HG02970 (cell line): ENCODE results near the gene DGKZ.

Source experiments
- ATAC-seq: cut with Tn5 transposase; IDR thresholded peaks from one replicate; pipeline ENCODE4 v1.9.1; 2021; ENCODE audit warnings: mild to moderate bottlenecking, moderate library complexity, moderate number of reproducible peaks; ENCODE audit not compliant: unreplicated experiment, low FRiP score

The DGKZ gene

DNA sequence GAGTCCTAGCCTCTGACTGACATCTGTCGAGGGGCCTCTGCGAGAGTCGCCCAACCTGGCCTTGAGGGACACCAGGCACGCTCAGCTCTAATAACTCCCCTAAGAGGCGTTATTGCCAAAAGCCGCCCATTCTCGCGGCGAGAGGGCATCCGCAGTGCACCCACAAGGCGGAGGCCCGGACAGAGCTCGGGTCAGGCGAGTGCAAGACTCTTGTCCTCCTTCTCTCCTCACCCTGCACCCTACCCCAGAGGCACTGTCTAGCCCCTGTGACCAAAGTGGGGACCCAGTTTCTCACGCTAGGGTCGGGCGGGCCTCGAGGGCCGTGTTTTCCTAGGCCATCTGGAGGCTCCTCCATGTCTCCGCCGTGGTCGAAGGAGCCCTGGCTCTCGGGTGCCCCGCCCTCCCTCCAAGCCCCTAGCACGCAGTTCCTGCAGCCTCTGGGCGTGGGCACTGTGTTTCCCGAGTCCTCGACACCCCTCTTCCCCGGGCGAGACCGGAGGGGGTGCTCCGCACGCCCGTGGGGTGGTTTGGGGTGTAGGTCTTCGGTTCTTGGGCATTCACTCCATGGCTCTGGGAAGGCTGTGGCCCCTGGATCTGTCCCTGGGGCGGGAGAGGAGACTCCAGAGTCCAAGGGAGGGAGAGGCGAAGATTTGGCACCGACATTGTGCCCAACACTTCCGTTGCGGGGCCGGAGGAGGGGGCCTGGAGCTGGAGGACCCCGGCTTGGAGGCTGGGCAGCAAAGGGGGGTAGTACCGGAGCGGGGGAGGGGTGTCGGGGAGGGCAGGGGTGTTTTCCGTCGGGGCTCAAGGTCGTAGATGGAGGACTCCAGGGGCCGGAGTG is 43.3 kb downstream of the DGKZ start:
- ATAC-seq: no peak

- ATAC-seq: no peak
Measured at GRCh38 chr11:46391186-46391577, 43.9 kb downstream of the DGKZ start.

GRCh38 chr11:46391578-46392420 is 44.5 kb downstream of the DGKZ start, which contains the start of gene CHRM4:
Gene CHRM4 (minus strand): TSS chr11:46391776. CDS start chr11:46386557, 5,219 bp downstream.
- no peak for ATAC-seq

DNA sequence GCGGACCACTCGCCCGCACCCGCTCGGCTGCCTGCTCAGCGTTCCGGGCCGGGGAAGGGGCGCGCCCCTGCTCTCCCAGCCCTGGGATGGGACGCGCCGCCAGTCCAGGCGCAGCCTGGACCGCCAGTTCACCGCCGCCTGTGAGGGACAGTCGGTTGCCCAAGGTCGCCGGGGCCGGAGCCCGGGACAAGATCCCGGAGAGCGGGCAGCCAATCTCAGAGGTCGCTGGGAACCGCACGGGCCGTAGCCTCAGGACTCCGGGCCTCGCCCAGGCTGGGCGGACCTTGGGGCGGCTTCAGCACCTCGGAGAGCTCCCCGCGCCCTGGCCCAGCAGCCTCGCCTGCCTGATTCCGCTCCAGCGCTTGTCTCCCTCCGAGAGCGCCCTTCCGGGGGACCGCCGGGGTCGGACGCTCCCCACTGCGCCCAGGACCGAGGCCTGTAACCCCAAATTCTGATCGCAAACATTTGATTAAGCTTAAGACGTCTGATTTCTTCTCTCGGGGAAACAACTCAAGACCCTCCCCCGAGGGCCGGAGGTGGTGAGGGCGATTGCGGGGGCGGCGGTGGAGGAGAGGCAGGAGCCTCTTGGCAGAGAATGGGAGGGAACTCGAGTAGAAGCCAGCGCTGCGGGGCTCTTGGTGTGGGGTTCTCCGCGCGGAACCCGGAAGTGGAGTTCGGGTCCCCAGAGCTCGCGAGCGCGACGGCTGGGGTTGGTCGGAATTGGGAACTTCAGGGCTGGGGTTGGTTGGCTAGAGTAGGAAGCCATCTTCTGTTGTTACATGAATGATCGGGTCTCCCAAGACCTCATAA is 45.4 kb downstream of the DGKZ start:
- ATAC-seq: no peak

DNA sequence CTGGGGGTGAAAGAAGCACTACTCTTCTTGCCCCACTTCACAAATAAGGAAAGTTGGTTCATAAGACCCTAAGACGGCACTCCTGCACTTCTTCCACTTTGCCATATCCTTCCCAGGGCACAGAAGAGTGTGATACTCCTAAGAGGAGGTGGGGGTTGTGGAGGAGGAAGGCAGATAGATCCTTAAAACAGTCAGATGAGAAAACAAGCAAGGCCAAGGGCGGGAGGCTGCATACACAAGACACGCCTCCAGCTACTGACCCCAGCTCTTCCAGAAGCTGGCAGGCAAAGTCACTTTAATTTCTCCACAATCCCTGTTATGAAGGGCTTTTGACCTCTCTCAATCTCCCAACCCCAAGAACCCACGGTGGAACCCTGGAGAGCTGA is 46.0 kb downstream of the DGKZ start:
- ATAC-seq: no peak

DNA sequence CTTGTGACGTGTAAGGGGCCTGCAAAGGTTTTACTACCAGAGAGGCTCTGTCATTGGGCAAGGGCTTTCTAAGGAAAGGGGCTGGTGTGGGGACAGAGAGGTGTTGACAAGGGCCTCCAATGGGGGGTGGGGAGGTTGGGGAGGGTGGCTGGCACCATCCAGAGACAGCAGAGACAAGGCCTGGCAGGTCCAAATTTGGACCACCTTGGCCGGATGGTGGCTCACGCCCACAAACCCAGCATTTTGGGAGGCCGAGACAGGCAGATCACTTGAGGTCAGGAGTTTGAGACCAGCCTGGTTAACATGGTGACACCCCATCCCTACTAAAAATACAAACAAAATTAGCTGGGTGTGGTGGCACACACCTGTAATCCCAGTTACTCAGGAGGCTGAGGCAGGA is 46.5 kb downstream of the DGKZ start:
- no peak for ATAC-seq

- no peak for ATAC-seq
Measured at GRCh38 chr11:46397526-46397925, 50.3 kb downstream of the DGKZ start.

- ATAC-seq: no peak
Measured at GRCh38 chr11:46402957-46403902, 56.0 kb downstream of the DGKZ start.

DNA sequence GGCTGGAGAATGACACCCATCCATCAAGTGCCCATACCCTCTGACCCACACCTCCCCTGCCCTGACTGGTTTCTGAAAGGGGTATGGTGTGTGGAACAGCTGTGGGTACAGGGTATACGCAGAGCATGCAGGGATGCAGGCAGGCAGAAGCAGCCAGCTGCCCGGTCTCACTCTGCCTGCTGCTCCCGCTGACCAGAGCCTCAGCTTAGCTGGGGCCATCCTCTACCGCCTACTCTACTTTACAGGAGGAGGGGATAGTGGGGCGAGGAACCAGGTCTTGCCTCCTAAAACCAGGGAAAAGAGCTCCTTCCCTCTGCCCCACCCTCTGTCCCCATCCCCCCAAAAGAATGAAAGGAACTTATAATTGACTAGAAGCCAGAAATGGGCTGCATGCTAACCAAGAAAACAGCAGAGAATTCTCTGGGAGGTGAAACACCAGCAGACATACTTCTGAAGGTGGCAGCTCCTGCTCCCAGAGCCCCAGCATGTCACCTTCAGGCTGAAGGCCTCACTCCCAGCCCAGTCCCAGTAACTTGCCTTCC is 57.3 kb downstream of the DGKZ start:
- no peak for ATAC-seq

DNA sequence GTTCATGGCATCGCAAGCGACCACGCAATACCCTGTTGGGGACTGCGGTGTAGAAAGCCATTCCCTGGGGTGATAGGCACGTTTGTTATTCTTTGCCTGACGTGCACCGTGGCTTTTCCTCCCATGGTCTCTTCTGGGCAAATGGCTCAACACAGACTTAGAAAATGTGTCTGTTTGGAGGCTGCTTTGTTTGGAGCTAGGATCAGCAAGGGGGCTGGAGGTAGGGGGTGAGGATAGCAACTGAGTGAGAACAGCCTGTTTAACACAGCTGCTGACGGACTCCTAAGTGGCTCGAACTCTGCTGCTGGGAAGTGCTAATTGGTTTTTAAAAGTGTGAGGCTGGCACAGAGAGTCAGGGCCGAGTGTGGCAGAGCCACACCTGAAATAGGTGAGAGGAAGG is 60.4 kb downstream of the DGKZ start:
- ATAC-seq: no peak

DNA sequence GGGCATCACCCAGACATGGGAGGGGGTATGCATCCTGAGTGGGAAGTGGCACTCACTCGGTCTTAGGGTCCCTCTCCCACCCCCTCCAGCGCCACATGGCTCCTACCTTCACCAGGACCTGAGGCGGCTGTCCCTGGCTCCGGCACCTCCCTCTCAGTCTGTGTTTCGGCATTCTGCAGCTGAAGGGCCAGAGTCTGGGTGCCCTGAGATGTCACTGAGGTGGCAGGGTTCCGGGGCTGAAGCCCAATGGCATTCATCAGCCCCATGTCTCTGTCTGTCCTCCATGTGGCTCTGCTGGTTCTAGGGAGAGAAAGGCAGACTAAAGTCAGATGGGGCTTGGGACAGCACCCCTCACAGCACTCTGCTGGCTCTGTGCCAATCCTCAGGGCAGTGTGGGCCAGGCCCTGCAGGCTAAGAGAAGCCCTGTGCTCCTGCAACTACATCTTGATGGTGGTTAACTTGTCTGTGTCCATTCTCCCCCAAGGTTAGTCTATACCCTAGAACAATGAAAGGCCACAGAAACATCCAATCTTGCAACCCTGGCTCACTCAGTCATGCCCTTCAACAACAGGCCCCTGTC is 61.2 kb downstream of the DGKZ start:
- no peak for ATAC-seq

GRCh38 chr11:46410021-46410420 is 62.8 kb downstream of the DGKZ start:
- no peak for ATAC-seq

GRCh38 chr11:46413760-46414465 is 66.7 kb downstream of the DGKZ start:
- ATAC-seq: no peak

- ATAC-seq: no peak
Measured at GRCh38 chr11:46414466-46414796, 67.2 kb downstream of the DGKZ start.

- no peak for ATAC-seq
Measured at GRCh38 chr11:46414879-46415278, 67.6 kb downstream of the DGKZ start.

GRCh38 chr11:46417711-46418110 is 70.4 kb downstream of the DGKZ start:
- no peak for ATAC-seq

GRCh38 chr11:46418751-46419150 is 71.5 kb downstream of the DGKZ start:
- no peak for ATAC-seq

GRCh38 chr11:46420513-46420912 is 73.2 kb downstream of the DGKZ start:
- no peak for ATAC-seq
